Thyroid gland (tissue), 4 donors: ENCODE data around the gene ATP1A2.

ENCODE experiments used
- POLR2A ChIP-seq, 2 donors: fragments of 450-650 bp; IDR thresholded peaks; one replicate each; pipeline ENCODE4 v1.6.1; 2017; ENCODE audit warnings: antibody characterized with exemption in 2 of 2, mild to moderate bottlenecking in 2 of 2, moderate library complexity in 1 of 2
- TF ChIP-seq, protein P1 (sequence below), 6 experiments: fragments of 200-600 bp in 3 of 6; fragments of 450-650 bp in 3 of 6; sonication (generic) in 3 of 6; IDR thresholded peaks; one replicate each; pipeline ENCODE4 v1.5.1; 2016 to 2019; ENCODE audit warnings: antibody characterized with exemption in 6 of 6, mild to moderate bottlenecking in 2 of 6, inconsistent platforms in 1 of 6, moderate library complexity in 1 of 6

DNA sequence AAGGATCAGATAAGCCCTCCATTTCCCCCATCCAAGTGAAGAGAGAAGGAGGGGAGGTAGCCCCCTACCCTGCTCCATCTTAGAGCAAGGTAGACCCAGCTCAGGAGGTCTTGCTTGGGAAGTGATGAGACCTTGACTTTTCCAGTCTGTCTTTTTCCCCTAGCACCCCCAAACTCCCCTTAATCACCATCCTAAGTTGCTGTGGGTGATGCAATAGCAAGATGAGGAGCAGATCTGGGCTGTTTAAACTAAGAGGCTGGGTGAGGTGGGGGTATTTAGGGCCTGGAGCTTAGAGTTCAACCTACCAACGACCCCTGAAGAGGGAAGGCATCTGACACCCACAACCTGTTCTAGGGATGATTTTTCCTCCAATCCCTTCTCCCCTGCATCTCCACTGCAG is 1.7 kb downstream of the ATP1A2 start:
- no peak for TF ChIP-seq POLR2A (IDR thresholded peaks at IDR 0.05)
- TF ChIP-seq, protein P1, sequence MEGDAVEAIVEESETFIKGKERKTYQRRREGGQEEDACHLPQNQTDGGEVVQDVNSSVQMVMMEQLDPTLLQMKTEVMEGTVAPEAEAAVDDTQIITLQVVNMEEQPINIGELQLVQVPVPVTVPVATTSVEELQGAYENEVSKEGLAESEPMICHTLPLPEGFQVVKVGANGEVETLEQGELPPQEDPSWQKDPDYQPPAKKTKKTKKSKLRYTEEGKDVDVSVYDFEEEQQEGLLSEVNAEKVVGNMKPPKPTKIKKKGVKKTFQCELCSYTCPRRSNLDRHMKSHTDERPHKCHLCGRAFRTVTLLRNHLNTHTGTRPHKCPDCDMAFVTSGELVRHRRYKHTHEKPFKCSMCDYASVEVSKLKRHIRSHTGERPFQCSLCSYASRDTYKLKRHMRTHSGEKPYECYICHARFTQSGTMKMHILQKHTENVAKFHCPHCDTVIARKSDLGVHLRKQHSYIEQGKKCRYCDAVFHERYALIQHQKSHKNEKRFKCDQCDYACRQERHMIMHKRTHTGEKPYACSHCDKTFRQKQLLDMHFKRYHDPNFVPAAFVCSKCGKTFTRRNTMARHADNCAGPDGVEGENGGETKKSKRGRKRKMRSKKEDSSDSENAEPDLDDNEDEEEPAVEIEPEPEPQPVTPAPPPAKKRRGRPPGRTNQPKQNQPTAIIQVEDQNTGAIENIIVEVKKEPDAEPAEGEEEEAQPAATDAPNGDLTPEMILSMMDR (IDR thresholded peaks at IDR 0.05), result no peak
